T-helper 17 cell (primary cell): ENCODE measurements around the gene SERPINE2. TPM values are rescaled to one million over a fixed set of nuclear protein-coding genes. Genes with fewer than 3 reads are reported as not detected.

ENCODE experiments used
- ATAC-seq: fragments of 150-1000 bp; cut with Tn5 transposase; 2 replicates; pipeline ENCODE4 v1.10.0; 2021; ENCODE audit warnings: mild to moderate bottlenecking, moderate library complexity
- DNase-seq, 3 donors: peaks; one replicate each; pipeline versions ENCODE4 v3.0.0 to v3.0.0-alpha.2; 2020 to 2021
- H3K9me3 ChIP-seq: one replicate; pipeline ENCODE4 v1.7.0; 2013; ENCODE audit warnings: low read length, mild to moderate bottlenecking; ENCODE audit not compliant: control insufficient read depth, poor library complexity, severe bottlenecking
- H3K27ac Mint-ChIP-seq: one replicate; pipeline ENCODE4 v1.8.0; 2022; ENCODE audit warnings: mild to moderate bottlenecking, moderate library complexity, mixed read lengths
- H3K27me3 Mint-ChIP-seq: one replicate; pipeline ENCODE4 v1.8.0; 2022; ENCODE audit warnings: mixed read lengths
- H3K36me3 Mint-ChIP-seq: one replicate; pipeline ENCODE4 v1.8.0; 2022; ENCODE audit warnings: low read depth, mixed read lengths
- H3K4me1 Mint-ChIP-seq: one replicate; pipeline ENCODE4 v1.8.0; 2022; ENCODE audit warnings: mild to moderate bottlenecking, mixed read lengths
- H3K4me3 Mint-ChIP-seq: one replicate; pipeline ENCODE4 v1.8.0; 2022; ENCODE audit warnings: mild to moderate bottlenecking, moderate library complexity, mixed read lengths
- total RNA-seq, 4 donors: library from RNA in 2 of 4; stranded (reverse) in 2 of 4; gene quantifications; one replicate each; pipeline ENCODE4 v1.2.3 and lab custom pipeline; 2022 to 2026

SERPINE2 gene
- total RNA-seq, 2 donors from 2014 or later = 0.37 to 3.9 TPM

DNA sequence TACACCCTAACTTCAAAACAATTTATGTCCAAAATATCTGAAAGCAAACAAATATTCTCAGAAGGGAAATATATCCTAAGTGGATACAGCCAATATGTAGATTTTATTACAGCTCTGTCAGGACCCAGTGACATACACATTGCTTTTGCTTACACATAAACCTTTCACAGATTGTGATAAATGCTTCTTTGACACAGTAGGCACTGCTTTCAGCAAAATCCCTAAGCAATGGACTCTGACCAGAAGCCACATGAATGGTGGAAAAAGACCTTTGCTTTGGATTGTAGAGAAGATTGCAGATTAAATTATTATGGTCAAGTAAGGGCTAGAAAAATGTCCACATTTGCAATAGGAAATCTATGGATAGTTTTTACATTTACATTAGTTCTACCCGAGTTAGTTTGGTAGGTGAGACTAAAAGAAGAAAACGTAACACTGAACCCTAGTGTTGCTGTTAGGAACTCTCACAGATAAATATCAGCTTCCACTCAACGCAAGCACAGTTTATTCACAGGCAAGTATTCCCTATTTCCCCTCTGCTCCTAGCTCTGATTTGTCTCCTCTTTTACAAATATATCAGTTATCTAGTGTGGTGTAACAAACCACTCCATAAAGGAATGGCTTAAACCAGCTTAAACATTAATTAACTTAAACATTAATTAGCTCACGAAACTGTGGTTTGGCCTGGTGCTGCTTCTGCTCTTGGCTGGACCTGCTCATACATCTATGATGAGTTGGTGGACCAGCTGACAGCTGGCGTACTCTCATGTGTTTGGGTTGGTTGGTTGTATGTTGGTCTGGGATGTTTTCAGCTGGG, 23.6 kb upstream of the SERPINE2 start:
- Mint-ChIP-seq H3K27ac (no peak overlapping the region), H3K36me3 (no peaks in the 10 kb centered on the region), H3K4me1 (no peaks in the 10 kb centered on the region), H3K27me3 (peaks cover 50% of the 10 kb centered on the region), H3K4me3 (no peak overlapping the region)
- ATAC-seq (no peak), DNase-seq (no peak)
- no peaks in the 10 kb centered on the region for H3K9me3 ChIP-seq

DNA sequence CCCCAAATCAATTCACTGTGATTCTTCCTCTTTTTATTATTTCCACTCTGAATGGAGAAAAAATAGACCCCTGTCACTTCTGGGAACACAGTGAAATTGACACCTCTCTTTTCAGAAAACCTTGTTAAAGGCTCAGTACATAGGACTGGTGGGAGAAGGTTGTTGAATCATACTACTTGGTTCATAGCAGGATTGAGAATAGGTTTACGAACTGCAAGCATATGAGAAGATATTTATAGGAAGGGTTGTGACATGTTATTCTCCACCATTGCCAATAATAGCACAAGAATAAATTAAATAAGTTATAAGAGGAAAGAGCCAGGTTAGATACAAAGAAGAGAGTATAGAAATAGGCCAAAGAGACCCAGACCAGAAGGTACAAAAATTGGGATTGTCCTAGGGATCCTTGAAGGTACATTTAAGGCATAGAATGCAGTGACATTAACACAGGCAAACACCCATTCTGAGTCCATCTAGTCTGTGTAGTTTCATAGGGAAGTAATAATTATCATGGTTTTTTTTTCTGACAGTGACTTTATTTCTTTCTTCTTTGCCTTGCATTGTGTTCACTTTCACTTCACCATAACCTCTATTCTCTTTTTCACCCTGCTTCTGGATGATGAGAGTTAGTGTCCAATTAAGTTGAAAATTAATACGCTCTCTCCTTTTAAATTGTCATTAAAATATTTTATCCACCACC, 21.8 kb upstream of the SERPINE2 start:
- H3K9me3 ChIP-seq = no peaks in the 10 kb centered on the region
- no peaks in the 10 kb centered on the region for H3K36me3 Mint-ChIP-seq
- ATAC-seq (no peak), DNase-seq (no peak)
- no peaks in the 10 kb centered on the region for H3K4me1 Mint-ChIP-seq
- no peak overlapping the region for H3K27ac Mint-ChIP-seq
- H3K4me3 Mint-ChIP-seq = no peak overlapping the region
- peaks cover 39% of the 10 kb centered on the region for H3K27me3 Mint-ChIP-seq

DNA sequence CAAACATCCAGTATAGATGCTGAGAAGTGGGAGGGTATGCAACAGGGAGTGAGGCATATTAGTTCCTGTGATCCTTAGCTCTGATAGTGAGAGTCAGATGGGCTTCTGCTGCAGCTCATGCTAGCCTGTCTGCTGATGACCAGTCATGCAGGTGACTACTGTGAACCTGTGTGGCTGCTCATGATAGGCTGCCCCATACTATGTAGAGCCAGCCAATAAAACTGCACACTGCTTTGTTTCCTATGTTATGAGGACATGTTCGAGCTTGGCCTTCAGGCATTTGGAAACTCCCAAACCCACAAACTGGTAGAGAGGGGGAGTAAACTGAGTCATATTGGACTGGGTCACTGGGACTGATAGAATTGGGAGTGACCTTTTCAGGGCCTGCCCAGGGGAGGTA, 20.1 kb upstream of the SERPINE2 start:
- Mint-ChIP-seq H3K4me1 (no peaks in the 10 kb centered on the region), H3K27ac (no peak overlapping the region), H3K27me3 (peaks cover 29% of the 10 kb centered on the region), H3K4me3 (no peak overlapping the region), H3K36me3 (no peaks in the 10 kb centered on the region)
- DNase-seq = no peak
- ATAC-seq = no peak
- no peaks in the 10 kb centered on the region for H3K9me3 ChIP-seq

DNA sequence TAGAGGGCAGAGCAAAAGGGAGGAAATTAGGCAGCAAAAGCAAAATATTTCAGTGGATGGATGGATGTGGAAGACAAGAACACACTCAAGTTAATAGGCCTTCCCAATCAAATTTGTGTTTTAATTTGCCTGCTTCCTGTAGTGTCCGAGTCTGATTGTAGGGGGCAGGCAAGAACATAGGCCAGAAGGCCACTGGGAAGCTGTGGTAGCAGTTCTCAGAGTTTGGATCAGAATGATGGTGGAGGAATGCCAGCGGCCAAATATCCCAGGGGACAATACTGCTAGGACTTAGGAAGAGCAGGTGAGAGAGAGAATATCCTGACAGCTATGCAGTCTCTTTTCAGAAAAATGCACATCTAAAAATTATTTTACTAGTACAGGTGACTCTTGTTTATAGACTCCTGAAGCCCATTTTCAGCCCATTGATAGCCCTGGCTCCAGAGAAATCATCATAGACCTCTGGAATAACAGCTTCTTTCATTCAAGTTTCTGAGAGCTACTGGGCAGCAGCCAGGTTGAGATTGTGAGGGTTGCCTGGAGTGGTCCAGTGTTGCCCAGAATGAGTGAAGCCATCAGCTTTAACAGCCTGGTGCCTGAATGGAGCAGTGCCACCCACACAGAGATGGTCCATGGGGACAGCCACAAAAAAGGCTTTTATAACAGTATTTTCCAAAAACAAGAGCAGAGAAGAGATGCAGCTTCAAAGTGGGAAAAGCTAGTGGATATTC, 19.1 kb upstream of the SERPINE2 start:
- ATAC-seq (no peak), DNase-seq (no peak)
- H3K9me3 ChIP-seq = no peaks in the 10 kb centered on the region
- Mint-ChIP-seq H3K36me3 (no peaks in the 10 kb centered on the region), H3K4me1 (no peaks in the 10 kb centered on the region), H3K4me3 (no peak overlapping the region), H3K27me3 (peaks cover 24% of the 10 kb centered on the region), H3K27ac (no peak overlapping the region)

GRCh38 chr2:224056889-224057288, 17.8 kb upstream of the SERPINE2 start:
- no peaks in the 10 kb centered on the region for H3K9me3 ChIP-seq
- H3K27me3 Mint-ChIP-seq = peaks cover 26% of the 10 kb centered on the region
- H3K36me3 Mint-ChIP-seq = no peaks in the 10 kb centered on the region
- DNase-seq (no peak), ATAC-seq (no peak)
- H3K4me1 Mint-ChIP-seq = no peaks in the 10 kb centered on the region
- no peak overlapping the region for H3K27ac Mint-ChIP-seq
- H3K4me3 Mint-ChIP-seq = no peak overlapping the region

DNA sequence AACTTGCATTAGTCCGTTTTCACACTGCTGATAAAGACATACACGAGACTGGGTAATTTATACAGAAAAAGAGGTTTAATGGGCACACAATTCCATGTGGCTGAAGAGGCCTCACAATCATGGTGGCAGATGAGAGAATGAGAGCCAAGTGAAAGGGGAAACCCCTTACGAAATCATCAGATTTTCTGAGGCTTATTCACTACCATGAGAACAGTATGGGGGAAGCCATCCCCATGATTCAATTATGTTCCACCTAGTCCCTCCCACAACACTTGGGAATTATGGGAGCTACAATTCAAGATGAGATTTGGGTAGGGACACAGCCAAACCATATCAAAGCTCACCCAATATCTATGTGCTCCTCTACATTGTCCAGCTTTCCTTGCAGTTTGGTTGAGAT, 16.0 kb upstream of the SERPINE2 start:
- Mint-ChIP-seq H3K36me3 (no peaks in the 10 kb centered on the region), H3K4me1 (no peaks in the 10 kb centered on the region), H3K27ac (no peak overlapping the region), H3K4me3 (no peak overlapping the region), H3K27me3 (peaks cover 31% of the 10 kb centered on the region)
- no peaks in the 10 kb centered on the region for H3K9me3 ChIP-seq
- no peak for ATAC-seq
- no peak for DNase-seq

GRCh38 chr2:224046752-224047151, 7.7 kb upstream of the SERPINE2 start:
- DNase-seq (no peak), ATAC-seq (no peak)
- H3K9me3 ChIP-seq = no peaks in the 10 kb centered on the region
- H3K4me1 Mint-ChIP-seq = no peaks in the 10 kb centered on the region
- H3K27me3 Mint-ChIP-seq = peaks cover 88% of the 10 kb centered on the region
- no peaks in the 10 kb centered on the region for H3K36me3 Mint-ChIP-seq
- no peak overlapping the region for H3K27ac Mint-ChIP-seq
- no peak overlapping the region for H3K4me3 Mint-ChIP-seq

DNA sequence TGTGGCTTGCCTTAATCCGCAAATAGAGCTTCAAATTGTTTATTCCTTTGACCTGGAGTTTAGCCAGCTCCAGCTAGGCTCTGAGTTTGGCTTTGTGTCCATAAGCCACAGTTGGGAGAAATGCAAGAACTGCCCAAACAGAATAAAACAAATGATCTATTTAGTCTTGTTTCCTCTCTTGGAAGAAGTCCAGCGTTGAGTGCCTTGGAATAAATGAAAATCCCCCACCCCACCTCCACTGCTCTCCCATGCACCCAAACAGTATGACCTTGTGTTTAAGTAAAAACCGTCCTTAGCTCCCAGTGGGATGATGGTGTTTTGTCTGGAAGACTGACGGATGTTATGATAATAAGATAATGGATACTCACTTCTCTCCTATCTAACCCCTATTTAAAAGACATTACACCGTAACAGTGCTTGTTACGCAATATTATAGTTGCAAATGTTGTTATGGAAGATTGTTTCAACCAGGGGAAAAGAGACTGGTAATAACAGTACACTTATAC, 3.2 kb upstream of the SERPINE2 start:
- peaks cover 6% of the 10 kb centered on the region for H3K36me3 Mint-ChIP-seq
- H3K27me3 Mint-ChIP-seq = peaks cover 79% of the 10 kb centered on the region
- no peaks in the 10 kb centered on the region for H3K9me3 ChIP-seq
- DNase-seq = no peak
- no peak overlapping the region for H3K27ac Mint-ChIP-seq
- no peak for ATAC-seq
- H3K4me3 Mint-ChIP-seq = no peak overlapping the region
- peaks cover 12% of the 10 kb centered on the region for H3K4me1 Mint-ChIP-seq

DNA sequence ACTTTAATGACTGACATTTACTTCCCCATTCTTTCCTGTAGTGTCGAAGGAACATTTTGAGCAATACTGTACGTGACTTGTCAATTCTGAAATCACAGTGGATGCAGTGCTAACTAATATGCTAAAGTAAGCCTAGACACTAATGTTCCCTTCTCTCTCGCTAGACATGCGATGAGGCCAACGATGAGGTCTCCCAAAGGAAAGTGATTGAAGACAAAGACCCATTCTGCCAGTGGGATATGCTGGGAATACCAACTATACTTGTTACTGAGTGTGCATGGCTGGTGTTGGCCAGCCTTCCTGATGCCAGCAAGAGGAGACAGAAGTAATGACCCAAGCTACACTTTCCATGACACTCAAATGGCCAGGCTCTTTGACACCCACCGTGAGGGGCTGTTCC, 2.5 kb upstream of the SERPINE2 start:
- peaks cover 79% of the 10 kb centered on the region for H3K27me3 Mint-ChIP-seq
- no peak for ATAC-seq
- H3K4me1 Mint-ChIP-seq = peaks cover 15% of the 10 kb centered on the region

DNA sequence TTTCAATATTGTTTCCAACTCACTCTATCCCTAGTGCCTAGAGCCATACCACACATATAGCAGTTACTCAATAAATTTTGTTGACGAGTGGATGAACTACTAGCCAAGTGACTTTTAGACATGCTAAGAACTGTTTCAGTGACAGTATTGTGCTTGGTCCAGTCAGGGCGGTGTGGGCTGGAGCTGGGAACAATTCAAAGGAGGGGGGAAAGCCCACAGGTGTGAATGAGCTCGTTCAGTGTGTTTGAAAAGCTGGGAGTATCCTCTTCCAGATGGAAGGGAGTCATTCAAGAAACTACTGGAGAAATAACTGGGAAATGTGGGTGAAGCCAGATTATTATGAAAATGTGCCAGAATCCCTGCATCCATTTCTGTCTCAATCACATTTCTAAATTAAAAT, 1.7 kb upstream of the SERPINE2 start:
- no peaks in the 10 kb centered on the region for H3K9me3 ChIP-seq
- ATAC-seq (no peak), DNase-seq (no peak)
- H3K27me3 Mint-ChIP-seq = peaks cover 83% of the 10 kb centered on the region
- peaks cover 6% of the 10 kb centered on the region for H3K36me3 Mint-ChIP-seq
- peak overlapping the region; percentile 80 for H3K4me3 Mint-ChIP-seq
- H3K4me1 Mint-ChIP-seq = peaks cover 15% of the 10 kb centered on the region
- no peak overlapping the region for H3K27ac Mint-ChIP-seq

More for the DNA sequence above, 2.5 kb upstream of the SERPINE2 start:
- Mint-ChIP-seq H3K36me3 (peaks cover 6% of the 10 kb centered on the region), H3K27ac (no peak overlapping the region), H3K4me3 (no peak overlapping the region)
- H3K9me3 ChIP-seq = no peaks in the 10 kb centered on the region
- no peak for DNase-seq

DNA sequence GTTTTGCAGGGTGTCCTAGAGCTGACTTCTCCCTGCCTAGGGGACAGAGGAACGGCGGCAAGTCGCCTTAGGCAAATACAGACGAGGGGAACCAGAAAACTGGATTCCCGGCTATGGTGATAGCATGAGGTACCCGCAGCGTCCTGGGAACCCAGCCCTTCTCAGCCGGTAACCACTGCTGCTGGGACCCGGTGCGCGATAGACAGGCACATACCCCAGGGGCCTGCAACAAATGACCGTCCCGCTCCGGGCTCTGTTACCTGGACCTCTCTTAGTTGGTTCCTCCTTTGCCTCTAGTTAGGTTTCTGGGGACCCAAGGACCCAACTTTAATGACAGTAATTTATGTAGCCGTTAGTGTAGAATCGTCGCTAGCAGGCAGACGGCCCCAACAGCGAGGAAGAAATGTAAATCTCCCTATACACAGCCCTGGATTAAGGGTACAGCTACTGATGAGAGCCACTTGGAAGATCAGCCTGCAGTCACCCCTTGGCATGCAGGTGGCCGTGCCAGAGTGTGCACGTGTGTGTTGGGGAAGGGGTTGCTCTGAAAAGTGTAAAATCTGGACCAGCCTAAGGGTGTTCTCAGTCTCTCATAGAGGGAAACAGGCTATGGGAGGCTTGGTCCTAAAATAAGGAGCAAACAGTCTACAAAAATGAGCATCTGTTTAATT, 819 bp upstream of the SERPINE2 start:
- no peaks in the 10 kb centered on the region for H3K9me3 ChIP-seq
- H3K4me3 Mint-ChIP-seq = peak overlapping the region; percentile 71
- H3K4me1 Mint-ChIP-seq = peaks cover 15% of the 10 kb centered on the region
- H3K27ac Mint-ChIP-seq = no peak overlapping the region
- peaks cover 6% of the 10 kb centered on the region for H3K36me3 Mint-ChIP-seq
- ATAC-seq = peak; percentile 9
- peaks cover 83% of the 10 kb centered on the region for H3K27me3 Mint-ChIP-seq
- DNase-seq = no peak

- no peak for DNase-seq
- ATAC-seq = peak; percentile 26
- H3K27me3 Mint-ChIP-seq = peaks cover 86% of the 10 kb centered on the region
- H3K9me3 ChIP-seq = no peaks in the 10 kb centered on the region
- no peak overlapping the region for H3K27ac Mint-ChIP-seq
- peaks cover 8% of the 10 kb centered on the region for H3K36me3 Mint-ChIP-seq
- peaks cover 15% of the 10 kb centered on the region for H3K4me1 Mint-ChIP-seq
- H3K4me3 Mint-ChIP-seq = peak overlapping the region; percentile 92
Observed at GRCh38 chr2:224038830-224039079, 331 bp downstream of the SERPINE2 start.
